Hippocampal formation (tissue), 2 donors: ENCODE results near the gene CPNE4.

Experiments used
- DNase-seq, 2 donors: peaks; one replicate each; lab custom pipeline; 2025; lab: John Stamatoyannopoulos, UW

Gene CPNE4

GRCh38 chr3:131602011-131602779 lies 432.6 kb downstream of the CPNE4 start:
- DNase-seq: no peak

GRCh38 chr3:131597816-131598215 lies 437.0 kb downstream of the CPNE4 start:
- DNase-seq: no peak

GRCh38 chr3:131596884-131597283 lies 437.9 kb downstream of the CPNE4 start:
- no peak for DNase-seq

- no peak for DNase-seq
Measured at GRCh38 chr3:131591394-131592014, 443.3 kb downstream of the CPNE4 start.

- DNase-seq: no peak
Measured at GRCh38 chr3:131586277-131586676, 448.5 kb downstream of the CPNE4 start.

- DNase-seq: no peak
Measured at GRCh38 chr3:131582438-131582837, 452.4 kb downstream of the CPNE4 start.

- no peak for DNase-seq
Measured at GRCh38 chr3:131568460-131568859, 466.4 kb downstream of the CPNE4 start.

- DNase-seq: no peak
Measured at GRCh38 chr3:131564812-131565211, 470.0 kb downstream of the CPNE4 start.

GRCh38 chr3:131561511-131561910 lies 473.3 kb downstream of the CPNE4 start:
- no peak for DNase-seq

- no peak for DNase-seq
Measured at GRCh38 chr3:131560795-131561194, 474.0 kb downstream of the CPNE4 start.

- DNase-seq: no peak
Measured at GRCh38 chr3:131555456-131555855, 479.4 kb downstream of the CPNE4 start.

GRCh38 chr3:131553495-131554247 lies 481.1 kb downstream of the CPNE4 start:
- no peak for DNase-seq

- no peak for DNase-seq
Measured at GRCh38 chr3:131551761-131552160, 483.1 kb downstream of the CPNE4 start.

GRCh38 chr3:131550562-131551465 lies 484.0 kb downstream of the CPNE4 start:
- DNase-seq: no peak

- no peak for DNase-seq
Measured at GRCh38 chr3:131549340-131549739, 485.5 kb downstream of the CPNE4 start.

GRCh38 chr3:131547585-131547984 lies 487.2 kb downstream of the CPNE4 start:
- DNase-seq: no peak

- DNase-seq: no peak
Measured at GRCh38 chr3:131546441-131546840, 488.4 kb downstream of the CPNE4 start.

GRCh38 chr3:131544557-131544956 lies 490.3 kb downstream of the CPNE4 start:
- no peak for DNase-seq

- no peak for DNase-seq
Measured at GRCh38 chr3:131543714-131544113, 491.1 kb downstream of the CPNE4 start.

GRCh38 chr3:131541288-131541687 lies 493.5 kb downstream of the CPNE4 start:
- DNase-seq: no peak

GRCh38 chr3:131540821-131541220 lies 494.0 kb downstream of the CPNE4 start:
- DNase-seq: no peak

- no peak for DNase-seq
Measured at GRCh38 chr3:131540143-131540542, 494.7 kb downstream of the CPNE4 start.
